NOMO-1 treated with dmso at 0.1 percent for 144 hours (cell line): Measurements from ENCODE around the gene TRIM37.
A peak's percentile ranks its signal among the peaks of the same experiment; 100 is the strongest.

Experiments
- DNase-seq: peaks from one replicate; lab custom pipeline; 2025; ENCODE audit not compliant: unreplicated experiment; lab: John Stamatoyannopoulos, UW

Gene TRIM37

DNA sequence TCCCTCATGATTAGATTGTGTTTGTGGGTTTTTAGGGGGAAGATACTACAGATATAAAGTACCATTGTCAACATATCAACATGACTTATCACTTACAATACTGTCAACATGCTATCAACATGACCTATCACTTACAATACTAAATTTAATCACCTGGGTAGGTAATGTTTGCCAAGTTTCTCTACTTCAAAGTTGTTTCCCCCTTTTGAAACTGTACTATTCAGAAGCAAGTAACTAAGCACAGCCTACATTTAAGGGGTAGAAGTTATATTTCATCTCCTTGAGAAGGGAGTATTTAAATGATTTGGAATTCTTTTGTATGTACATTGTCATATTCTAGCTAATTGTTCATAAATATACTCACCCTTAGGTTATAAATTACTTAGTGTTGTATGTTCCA lies 68.7 kb downstream of the TRIM37 start:
- no peak for DNase-seq

DNA sequence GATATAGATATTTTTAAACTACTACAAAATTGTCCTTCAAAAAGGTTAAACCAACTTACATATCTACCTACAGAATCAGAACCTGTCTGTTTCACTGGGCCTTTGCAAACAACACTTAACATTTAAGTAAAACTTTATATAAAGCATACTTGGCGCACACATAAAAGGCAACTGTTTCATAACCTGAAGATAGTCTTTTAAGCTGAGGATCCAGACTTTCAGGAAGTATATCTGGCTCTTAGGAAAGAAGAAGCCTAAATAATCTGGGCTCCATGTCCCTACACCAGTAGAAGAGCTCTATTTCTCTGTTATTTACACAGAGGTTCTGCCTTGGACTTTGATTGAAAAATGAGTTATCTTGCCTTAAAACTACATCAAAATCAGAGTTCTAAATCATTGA lies 75.9 kb downstream of the TRIM37 start:
- no peak for DNase-seq

DNA sequence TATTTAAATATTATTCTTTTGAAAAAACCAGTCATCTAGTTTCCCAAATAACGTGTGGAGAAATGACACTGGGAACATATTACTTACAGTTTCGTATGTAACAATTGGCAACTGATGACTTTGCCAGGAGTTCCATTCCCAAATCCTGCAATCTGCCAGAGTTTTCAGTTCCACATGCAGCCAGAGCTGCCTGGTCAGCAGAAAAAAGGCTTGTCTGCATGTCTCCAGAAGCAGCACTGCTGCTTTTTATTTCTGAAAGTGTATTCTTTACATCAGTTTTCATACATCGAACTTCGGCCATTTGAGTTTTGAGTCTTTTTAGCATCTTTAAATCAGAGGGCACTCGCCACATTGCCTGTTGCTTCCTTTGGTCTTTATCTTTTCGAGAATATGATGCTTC lies 78.4 kb downstream of the TRIM37 start:
- DNase-seq, result no peak

DNA sequence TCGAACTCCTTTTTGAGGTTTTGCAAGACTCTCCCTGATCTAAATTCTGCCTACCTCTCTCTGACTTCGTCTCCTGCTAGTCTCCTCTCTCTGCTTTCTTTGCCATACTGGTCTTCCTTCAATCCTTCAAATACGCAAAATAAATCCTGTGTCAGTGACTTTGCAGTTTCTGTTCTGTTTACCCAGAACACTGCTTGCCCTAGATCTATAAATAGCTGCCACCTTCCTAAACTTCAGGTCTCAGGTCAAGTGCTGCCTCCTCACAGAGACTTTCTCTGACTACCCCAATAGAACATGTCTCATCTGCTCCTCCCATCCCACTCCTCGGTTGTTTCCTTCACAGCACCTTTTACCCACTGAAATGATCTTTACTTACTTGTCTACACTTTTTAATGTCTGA lies 78.9 kb downstream of the TRIM37 start:
- no peak for DNase-seq

DNA sequence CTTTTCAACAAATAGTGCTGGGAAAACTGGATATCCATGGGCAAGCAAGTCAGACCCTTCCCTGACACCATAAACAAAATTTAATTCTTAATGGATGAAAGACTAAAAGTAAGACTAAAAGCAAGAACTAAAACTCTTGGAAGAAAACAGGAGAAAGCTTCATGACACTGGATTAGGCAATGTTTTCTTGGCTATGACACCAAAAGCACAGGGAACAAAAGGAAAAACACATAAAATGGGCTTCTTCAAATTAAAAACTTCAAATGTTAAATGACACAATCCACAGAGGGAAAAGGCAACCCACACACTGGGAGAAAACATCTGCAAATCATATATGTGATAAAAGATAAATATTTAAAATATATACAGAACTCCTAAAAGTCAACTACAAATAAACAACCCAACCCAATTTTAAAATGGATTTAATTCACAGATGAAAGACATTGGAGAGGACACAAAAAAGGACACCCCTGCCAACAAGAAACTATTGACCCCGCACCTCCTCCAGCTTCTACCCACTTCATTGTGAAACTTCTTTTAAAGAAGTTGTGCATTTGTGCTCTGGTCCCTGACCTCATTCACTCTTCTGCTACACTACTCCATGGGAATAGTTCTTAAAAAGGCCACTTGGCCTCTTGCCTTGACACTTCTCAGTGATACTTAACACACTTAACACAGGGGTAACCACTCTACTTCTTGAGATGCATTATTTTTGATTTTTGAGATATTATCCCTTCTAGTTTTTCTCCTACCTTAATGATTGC lies 80.3 kb downstream of the TRIM37 start:
- DNase-seq, result no peak

DNA sequence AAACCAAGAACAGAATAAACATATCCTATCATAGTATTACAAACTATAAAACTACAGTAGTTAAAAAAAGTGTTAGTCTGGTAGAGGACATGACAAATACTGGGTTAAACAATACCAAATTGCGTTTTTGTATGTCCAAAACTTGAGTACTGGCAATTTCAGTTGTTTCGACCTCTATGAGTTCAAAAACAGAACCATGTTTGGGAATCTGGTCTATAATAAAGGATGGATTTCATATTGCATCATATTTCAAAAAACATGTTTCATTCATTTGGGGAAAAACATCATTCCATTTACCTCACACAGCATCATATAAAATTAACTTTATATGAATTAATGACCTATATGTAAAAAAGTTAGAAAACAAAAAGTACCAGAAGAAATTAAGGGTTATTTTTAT lies 81.8 kb downstream of the TRIM37 start:
- DNase-seq, result no peak

DNA sequence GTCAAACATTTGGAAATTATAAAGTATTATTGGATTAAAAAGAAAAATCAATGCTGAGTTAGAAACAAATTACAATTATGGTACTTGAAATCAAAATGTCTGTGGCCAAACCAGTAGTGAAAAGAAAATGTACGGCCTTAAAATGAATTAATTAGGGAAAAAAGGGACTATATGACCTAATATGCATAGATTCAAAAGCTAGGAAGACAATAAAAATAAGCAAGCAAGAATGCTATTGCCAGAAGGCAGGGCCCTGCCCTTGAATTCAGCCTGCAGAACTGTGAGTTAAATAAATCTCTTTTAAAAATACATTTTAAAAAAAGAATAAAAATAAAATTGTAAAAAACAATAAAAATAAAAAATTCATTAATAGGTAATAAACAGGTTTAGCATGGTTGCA lies 88.7 kb downstream of the TRIM37 start:
- no peak for DNase-seq

DNA sequence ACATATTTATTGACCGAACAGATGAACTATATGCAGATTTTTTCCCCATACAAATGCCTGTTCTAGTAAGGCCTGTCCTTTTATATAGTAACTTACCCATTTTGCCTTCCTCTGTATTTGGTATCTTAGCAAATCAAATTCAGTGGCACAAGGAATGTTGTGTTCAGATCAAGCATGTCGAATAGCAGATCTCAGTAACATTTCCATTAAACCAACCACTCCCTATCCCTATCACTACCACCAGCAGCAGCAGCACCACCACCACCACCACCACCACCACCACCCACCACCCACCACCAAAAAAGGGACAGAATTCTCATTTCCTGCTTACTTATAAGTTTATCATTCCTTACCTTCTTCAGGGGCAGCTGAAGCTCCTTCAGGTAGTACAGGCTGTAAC lies 94.7 kb downstream of the TRIM37 start:
- no peak for DNase-seq

DNA sequence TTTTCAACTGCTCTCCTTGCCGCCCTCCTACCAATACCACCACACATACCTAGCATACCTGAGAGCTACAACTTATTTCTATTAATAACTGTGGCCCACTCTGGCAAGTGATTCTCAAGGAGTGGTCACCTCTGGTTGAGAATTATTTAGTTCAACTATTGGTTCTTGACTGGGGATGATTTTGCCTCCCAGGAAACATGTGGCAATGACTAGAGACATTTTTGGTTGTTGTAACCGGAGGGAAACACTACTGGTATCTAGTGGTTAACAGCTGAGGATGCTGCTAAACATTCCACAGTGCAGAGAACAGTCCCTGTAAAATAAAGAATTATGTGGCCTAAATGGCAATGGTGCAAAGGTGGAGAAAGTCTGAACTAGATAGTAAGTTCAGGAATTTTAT lies 96.7 kb downstream of the TRIM37 start:
- no peak for DNase-seq

DNA sequence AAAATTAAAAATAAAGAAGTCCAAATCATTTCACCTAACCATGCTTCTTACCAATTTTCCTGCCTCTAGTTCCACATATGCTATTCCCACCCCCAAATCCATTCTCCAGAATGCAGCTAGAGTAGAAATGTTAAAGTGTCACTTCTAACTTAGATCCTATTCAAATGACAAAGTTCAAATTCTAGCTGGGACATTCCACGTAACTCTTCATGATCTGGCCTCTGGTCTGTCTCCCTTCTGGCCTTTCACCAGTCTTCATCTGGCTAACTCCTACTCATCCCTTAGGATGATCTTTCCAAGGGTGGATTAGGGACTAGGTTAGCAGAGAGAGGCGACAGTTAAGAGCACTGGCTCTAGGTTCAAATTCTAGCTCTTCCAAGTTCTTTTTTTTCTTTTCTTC lies 97.9 kb downstream of the TRIM37 start:
- DNase-seq, result no peak

DNA sequence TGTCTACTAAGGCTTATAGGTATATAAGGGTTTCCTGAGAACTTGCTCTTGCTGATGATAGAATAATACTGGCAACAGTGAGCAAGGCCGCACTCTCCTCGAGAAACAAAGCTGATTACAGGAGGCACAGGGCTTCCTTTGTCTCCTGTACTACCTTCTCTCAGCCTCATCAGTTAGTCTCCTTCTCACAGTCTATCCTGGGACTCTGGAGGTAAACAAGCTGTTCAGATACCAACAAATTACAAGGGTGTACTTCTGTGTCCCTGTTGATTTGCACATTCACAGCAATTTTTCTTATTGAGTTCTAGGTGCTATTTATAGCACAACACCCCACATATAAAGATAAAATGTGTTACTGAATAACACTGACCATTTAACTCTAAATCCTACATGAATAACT lies 98.7 kb downstream of the TRIM37 start:
- no peak for DNase-seq

DNA sequence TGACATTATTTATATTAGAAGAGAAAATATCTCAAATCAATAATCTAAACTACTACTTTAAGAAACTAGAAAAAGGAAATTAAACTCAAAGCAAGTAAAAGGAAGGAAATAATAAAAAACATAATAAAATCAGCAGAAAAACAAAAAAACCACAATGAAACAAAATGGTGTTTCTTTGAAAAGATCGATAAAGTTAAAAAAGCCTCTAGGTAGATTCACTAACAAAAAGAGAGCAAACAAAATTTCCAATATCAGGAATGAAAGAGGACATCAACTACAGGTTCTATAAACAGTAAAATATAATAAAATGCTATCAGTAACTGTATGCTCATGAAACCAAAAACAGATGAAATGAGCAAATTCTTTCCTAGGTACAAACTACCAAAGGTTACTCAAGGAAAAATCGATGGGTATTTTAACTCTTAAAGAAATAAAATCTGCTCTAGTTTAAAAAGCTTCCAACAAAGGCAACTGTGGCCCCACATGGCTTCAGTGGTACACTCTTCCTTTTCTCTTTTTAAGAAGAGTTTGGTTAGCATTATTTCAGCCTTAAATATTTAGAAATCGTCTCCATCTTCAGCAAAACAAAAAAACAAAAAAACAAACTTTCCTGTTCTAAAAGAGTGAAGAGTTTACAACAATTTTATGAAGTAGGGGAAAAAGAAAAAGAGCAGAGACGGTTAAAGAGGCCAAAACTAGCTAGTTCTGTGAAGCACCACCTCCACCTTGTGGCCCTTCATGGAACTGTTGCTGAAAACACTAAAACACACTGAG lies 102.2 kb downstream of the TRIM37 start:
- peak; percentile 10 for DNase-seq

DNA sequence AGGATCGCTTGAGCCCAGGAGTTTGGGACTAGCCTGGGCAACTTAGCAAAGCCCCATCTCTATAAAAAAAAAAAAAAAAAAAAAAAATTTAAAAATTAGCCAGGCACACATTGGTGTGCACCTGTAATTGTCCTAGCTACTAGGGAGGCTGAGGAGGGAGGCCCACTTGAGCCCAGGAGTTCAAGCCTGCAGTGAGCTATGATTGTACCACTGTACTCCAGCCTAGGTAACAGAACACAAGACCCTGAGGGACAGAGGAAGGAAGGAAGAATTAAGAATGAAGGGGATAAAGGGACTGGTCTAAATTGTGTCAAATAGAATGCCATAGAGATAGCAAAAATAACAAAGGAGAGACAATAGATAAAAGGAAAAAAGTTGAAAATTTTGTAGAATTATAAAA lies 102.8 kb downstream of the TRIM37 start:
- no peak for DNase-seq

DNA sequence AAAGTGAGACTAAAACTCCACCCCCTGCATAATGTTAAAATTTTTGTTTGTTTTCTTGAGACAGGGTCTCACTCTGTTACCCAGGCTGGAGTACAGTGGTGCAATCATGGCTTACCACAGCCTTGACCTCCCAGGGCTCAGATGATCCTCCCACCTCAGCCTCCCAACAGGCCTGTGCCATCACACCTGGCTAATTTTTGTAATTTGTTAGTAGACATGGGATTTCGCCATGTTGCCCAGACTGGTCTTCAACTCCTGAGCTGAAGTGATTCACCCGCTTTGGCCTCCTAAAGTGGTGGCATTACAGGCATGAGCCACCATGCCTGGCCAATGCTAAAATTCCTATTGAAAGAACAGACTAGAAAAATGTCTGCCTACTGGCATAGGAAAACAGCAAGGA lies 103.8 kb downstream of the TRIM37 start:
- no peak for DNase-seq

DNA sequence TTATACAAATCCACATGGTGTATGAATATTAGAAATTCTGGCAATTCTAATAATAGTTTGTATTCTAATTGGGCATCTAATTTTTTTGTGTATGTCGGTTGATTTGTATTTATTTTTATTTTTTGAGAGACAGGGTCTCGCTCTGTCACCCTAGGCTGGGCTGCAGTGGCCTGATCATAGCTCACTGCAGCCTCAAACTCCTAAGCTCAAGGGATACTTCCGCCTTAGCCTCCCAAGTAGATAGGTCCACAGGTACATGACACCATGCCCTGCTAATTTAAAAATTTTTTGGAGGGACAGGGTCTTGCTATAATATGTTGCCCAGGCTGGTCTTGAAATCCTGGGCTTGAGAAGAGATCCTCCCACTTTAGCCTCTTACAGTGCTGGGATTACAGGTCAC lies 104.6 kb downstream of the TRIM37 start:
- DNase-seq, result no peak

DNA sequence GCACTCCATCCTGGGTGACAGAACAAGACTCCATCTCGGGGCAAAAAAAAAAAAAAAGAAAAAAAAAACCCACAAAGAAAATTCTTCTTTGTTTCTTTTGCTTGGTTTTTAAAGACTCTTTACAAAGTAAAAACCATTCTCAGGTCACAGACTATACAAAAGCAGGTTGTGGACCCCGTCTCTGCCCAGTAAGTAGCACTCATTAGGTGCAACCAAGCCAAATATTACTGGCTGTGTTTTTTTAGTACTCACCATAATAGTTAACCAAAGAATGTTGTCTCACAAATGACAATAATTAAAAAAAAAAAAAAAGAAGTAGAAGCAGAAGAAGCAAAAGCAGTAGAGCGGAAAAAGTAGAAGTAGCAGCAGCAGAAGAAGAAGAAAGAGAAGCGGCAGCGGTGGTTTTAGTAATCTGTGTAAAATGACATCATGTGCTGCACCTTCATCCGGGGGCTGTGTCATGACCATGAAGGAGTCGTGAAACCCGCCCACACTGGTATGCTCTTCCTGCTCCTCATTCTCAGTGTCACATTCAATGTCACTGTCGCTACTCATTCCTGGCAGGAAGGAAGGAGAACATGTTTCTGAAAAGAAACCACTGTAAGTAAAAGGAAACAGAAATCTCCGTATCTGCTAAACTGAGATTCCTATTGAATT lies 105.4 kb downstream of the TRIM37 start:
- peak; percentile 77 for DNase-seq

DNA sequence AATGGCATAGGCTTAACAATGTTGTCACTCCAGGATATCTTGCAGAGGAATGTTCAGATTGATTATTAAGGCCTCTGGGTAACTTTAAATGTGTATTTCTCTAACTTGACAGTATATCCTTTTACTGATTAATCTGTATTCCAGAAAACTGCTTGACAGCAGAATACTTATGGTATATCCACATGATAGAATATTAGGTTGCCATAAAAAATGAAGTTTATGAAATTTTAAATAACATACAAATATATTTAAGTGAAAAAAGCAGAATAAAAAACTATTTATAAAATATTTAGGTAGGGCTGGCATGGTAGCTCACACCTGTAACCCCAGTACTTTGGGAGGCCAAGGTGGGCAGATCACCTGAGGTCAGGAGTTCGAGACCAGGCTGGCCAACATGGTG lies 106.7 kb downstream of the TRIM37 start:
- no peak for DNase-seq

DNA sequence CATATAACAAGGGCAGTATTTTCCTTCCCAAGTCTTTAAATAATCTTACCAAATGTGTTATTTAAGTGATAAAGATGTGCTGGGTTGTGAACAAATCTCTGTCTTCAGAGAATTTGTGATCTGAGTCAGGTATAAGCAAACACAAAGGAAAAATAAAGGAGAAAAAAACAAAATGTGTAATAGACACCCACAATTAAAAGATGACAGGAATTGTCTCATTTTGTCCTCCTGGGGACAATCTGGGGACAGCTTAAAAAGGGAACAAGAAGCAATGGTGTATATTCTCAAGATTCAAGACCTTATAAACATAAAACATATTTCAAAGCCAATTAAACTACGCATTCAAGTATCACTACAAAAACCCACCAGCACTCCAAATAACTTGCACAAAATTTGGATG lies 107.2 kb downstream of the TRIM37 start:
- DNase-seq, result no peak

DNA sequence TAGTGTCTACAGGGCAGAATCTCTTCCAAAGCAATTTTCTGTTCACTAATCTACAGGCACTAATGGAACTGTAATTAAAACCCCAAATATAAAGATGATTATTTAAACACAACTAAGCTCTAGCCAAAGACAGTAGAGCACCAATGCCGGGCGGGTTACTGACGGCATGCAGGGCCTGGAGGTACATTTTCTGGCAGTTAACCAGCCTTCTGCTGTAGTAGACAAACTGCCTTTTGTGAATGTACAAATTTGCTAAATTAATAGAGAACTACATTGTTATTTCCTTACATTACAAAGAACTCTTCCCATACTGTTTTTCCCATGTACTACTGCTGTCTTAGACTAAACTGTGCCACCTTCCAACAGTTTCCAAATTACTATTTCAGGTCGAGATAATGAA lies 107.8 kb downstream of the TRIM37 start:
- DNase-seq, result no peak

DNA sequence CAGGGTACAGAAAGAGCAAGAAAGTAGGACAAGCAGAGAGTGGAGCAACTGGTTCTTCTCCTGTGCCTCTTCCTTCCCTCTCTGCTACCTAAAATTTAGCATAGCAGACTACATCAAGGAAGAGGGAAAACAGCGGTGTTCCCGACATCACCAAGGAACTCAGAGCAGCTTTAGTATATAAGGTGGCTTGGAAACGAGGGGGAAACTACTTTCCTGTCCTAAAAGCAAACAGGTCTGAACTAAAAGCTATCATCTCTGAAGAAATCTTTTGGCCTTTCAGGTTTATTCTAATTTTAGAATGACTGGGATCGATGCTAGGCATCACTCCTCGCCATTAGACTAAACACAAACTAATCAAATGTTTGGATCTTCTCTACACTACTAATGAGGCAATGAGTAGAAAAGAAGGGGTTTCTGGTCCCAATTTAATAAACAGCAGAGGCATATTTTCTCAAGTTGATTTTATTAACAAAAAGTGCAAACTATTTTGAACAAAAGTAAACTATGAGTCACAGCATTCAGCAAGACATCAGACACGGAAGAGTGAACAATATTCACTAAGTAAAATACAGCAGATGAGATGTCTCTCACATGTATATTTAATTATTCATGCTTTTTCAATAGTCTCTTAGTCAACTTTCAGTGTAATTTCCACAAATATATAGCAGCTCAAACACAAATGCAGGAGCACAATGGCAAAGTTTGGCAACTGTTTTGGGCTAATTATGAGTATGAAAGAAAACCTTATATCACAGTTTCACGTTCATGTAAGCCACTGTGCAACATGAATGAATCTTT lies 108.7 kb downstream of the TRIM37 start:
- DNase-seq, result no peak

DNA sequence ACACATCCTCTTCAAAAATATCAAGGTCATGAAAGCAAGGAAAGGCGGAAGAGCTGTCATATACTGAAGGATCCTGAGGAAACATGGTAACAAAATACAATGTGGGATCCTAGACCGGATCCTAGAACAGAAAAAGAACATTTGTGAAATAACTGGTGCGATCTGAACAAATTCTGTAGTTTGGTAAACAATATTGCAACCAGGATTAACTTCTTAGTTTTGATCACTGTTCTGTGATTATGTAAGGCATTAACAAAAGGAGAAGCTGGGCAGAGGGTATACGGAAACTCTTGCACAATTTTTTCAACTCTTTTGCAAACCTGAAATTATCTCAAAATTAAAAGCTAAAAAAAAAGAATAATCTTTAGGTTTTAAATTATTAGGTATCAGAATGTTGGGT lies 109.7 kb downstream of the TRIM37 start:
- DNase-seq, result peak; percentile 40
